WTC11 (cell line): ENCODE results near the gene UGT1A5. TPM values are rescaled to one million over a fixed set of nuclear protein-coding genes. Genes with fewer than 3 reads are reported as not detected.

Experiments used
- ATAC-seq: fragments of 200-7000 bp; cut with Tn5 transposase; 2 replicates; pipeline ENCODE4 v1.10.0; 2021; ENCODE audit warnings: mild to moderate bottlenecking, moderate library complexity
- CTCF ChIA-PET: fragments of 300-600 bp; sonication (Branson Sonifier 250); formaldehyde crosslinking; loops from one replicate; lab custom pipeline; 2021; ENCODE audit warnings: antibody characterized with exemption; lab: Charles Lee
- POLR2A ChIA-PET: fragments of 350-600 bp; sonication (Branson Sonifier 250); formaldehyde crosslinking; loops from one replicate; lab custom pipeline; 2021; ENCODE audit warnings: antibody characterized with exemption; lab: Charles Lee
- DNase-seq: peaks from one replicate; pipeline ENCODE4 v3.0.0; 2021; ENCODE audit warnings: low spot score
- H3K27ac Mint-ChIP-seq: 2 replicates; pipeline ENCODE4 v1.8.0; 2021; ENCODE audit warnings: mixed read lengths
- H3K27me3 Mint-ChIP-seq: 2 replicates; pipeline ENCODE4 v1.8.0; 2021; ENCODE audit warnings: low read depth, mild to moderate bottlenecking, moderate library complexity, mixed read lengths
- H3K36me3 Mint-ChIP-seq: 2 replicates; pipeline ENCODE4 v1.8.0; 2021; ENCODE audit warnings: mixed read lengths
- H3K4me1 Mint-ChIP-seq: 2 replicates; pipeline ENCODE4 v1.8.0; 2022; ENCODE audit warnings: mixed read lengths
- H3K4me3 Mint-ChIP-seq: 2 replicates; pipeline ENCODE4 v1.8.0; 2021; ENCODE audit warnings: mild to moderate bottlenecking, moderate library complexity, mixed read lengths
- H3K9me3 Mint-ChIP-seq: 2 replicates; pipeline ENCODE4 v1.8.0; 2021; ENCODE audit warnings: mixed read lengths
- CBFB ChIP-seq: sonication (generic); formaldehyde crosslinking; IDR thresholded peaks from 2 replicates; pipeline ENCODE4 v1.8.1; 2022; ENCODE audit warnings: mild to moderate bottlenecking, low read depth, missing genetic modification reagents
- EMX1 ChIP-seq: fragments of 250-450 bp; sonication (Bioruptor Pico); IDR thresholded peaks from 2 replicates; pipeline ENCODE4 v1.8.0; 2021; ENCODE audit warnings: mild to moderate bottlenecking
- ETV6 ChIP-seq: sonication (generic); formaldehyde crosslinking; IDR thresholded peaks from 2 replicates; pipeline ENCODE4 v1.8.1; 2022; ENCODE audit warnings: mild to moderate bottlenecking, missing genetic modification reagents
- HMGA2 ChIP-seq: fragments of 250-450 bp; sonication (Bioruptor Pico); IDR thresholded peaks from 2 replicates; pipeline ENCODE4 v1.4.0; 2021; ENCODE audit warnings: mild to moderate bottlenecking, moderate library complexity
- IRF2 ChIP-seq: sonication (generic); formaldehyde crosslinking; IDR thresholded peaks from 2 replicates; pipeline ENCODE4 v1.8.0; 2022; ENCODE audit warnings: low read depth, missing genetic modification reagents, borderline replicate concordance
- KAT7 ChIP-seq: sonication (generic); formaldehyde crosslinking; IDR thresholded peaks from 2 replicates; pipeline ENCODE4 v1.8.1; 2023; ENCODE audit warnings: missing genetic modification reagents, mild to moderate bottlenecking, borderline replicate concordance
- MLX ChIP-seq: sonication (generic); formaldehyde crosslinking; IDR thresholded peaks from 2 replicates; pipeline ENCODE4 v1.8.1; 2023; ENCODE audit warnings: mild to moderate bottlenecking, missing genetic modification reagents, moderate library complexity
- MXD4 ChIP-seq: fragments of 250-450 bp; sonication (Bioruptor Pico); IDR thresholded peaks from 2 replicates; pipeline ENCODE4 v1.8.0; 2021; ENCODE audit warnings: mild to moderate bottlenecking, moderate library complexity, borderline replicate concordance
- NFYB ChIP-seq: sonication (generic); formaldehyde crosslinking; conservative IDR thresholded peaks from 2 replicates; pipeline ENCODE4 v1.8.0; 2022; ENCODE audit warnings: low read depth, missing genetic modification reagents
- NR2C2 ChIP-seq: sonication (generic); formaldehyde crosslinking; IDR thresholded peaks from 2 replicates; pipeline ENCODE4 v1.8.0; 2022; ENCODE audit warnings: mild to moderate bottlenecking, missing genetic modification reagents
- PREB ChIP-seq: sonication (generic); formaldehyde crosslinking; IDR thresholded peaks from 2 replicates; pipeline ENCODE4 v1.8.1; 2022; ENCODE audit warnings: mild to moderate bottlenecking, missing genetic modification reagents, moderate library complexity, borderline replicate concordance
- SMAD3 ChIP-seq: sonication (generic); formaldehyde crosslinking; IDR thresholded peaks from 2 replicates; pipeline ENCODE4 v1.8.0; 2022; ENCODE audit warnings: missing genetic modification reagents, mild to moderate bottlenecking, borderline replicate concordance
- SOX15 ChIP-seq: fragments of 250-450 bp; sonication (Bioruptor Pico); IDR thresholded peaks from 2 replicates; pipeline ENCODE4 v1.9.0; 2021; ENCODE audit warnings: mild to moderate bottlenecking
- SP1 ChIP-seq: sonication (generic); formaldehyde crosslinking; conservative IDR thresholded peaks from 2 replicates; pipeline ENCODE4 v1.8.1; 2022; ENCODE audit warnings: missing genetic modification reagents
- TEAD1 ChIP-seq: sonication (generic); formaldehyde crosslinking; IDR thresholded peaks from 2 replicates; pipeline ENCODE4 v1.8.0; 2022; ENCODE audit warnings: mild to moderate bottlenecking, missing genetic modification reagents
- ZNF219 ChIP-seq: sonication (generic); formaldehyde crosslinking; IDR thresholded peaks from 2 replicates; pipeline ENCODE4 v1.8.0; 2023; ENCODE audit warnings: missing genetic modification reagents, mild to moderate bottlenecking, borderline replicate concordance
- ZNF416 ChIP-seq: fragments of 250-450 bp; sonication (Bioruptor Pico); IDR thresholded peaks from 2 replicates; pipeline ENCODE4 v1.9.0; 2021; ENCODE audit warnings: mild to moderate bottlenecking, inconsistent platforms
- ZNF423 ChIP-seq: fragments of 250-450 bp; sonication (Bioruptor Pico); IDR thresholded peaks from 2 replicates; pipeline ENCODE4 v2.1.2; 2022; ENCODE audit warnings: mild to moderate bottlenecking, moderate library complexity
- ZNF532 ChIP-seq: fragments of 250-450 bp; sonication (Bioruptor Pico); IDR thresholded peaks from 2 replicates; pipeline ENCODE4 v1.9.0; 2021; ENCODE audit warnings: mild to moderate bottlenecking, borderline replicate concordance
- total RNA-seq: library from RNA; stranded (reverse); gene quantifications from 3 replicates; pipeline ENCODE4 v1.2.3, GENCODE V29; 2021
- TF ChIP-seq, protein P1 (sequence below): fragments of 250-450 bp; sonication (Bioruptor Pico); IDR thresholded peaks from 2 replicates; pipeline ENCODE4 v1.9.0; 2021; ENCODE audit warnings: moderate library complexity, mild to moderate bottlenecking, inconsistent platforms, borderline replicate concordance
- TF ChIP-seq, protein P2 (sequence below): fragments of 250-450 bp; sonication (Bioruptor Pico); IDR thresholded peaks from 2 replicates; pipeline ENCODE4 v1.9.0; 2021; ENCODE audit warnings: mild to moderate bottlenecking
- TF ChIP-seq, protein P3 (sequence below): sonication (generic); formaldehyde crosslinking; IDR thresholded peaks from 2 replicates; pipeline ENCODE4 v1.8.1; 2023; ENCODE audit warnings: mild to moderate bottlenecking, missing genetic modification reagents
- TF ChIP-seq, protein P4 (sequence below): sonication (generic); formaldehyde crosslinking; IDR thresholded peaks from 2 replicates; pipeline ENCODE4 v1.8.0; 2022; ENCODE audit warnings: mild to moderate bottlenecking, missing genetic modification reagents
- TF ChIP-seq, protein P5 (sequence below): sonication (generic); formaldehyde crosslinking; IDR thresholded peaks from 2 replicates; pipeline ENCODE4 v1.8.1; 2022; ENCODE audit warnings: low read depth, mild to moderate bottlenecking, moderate library complexity, missing genetic modification reagents, borderline replicate concordance

Gene UGT1A5
- total RNA-seq, 1 experiment from 2014 or later, result not detected

- Mint-ChIP-seq H3K36me3 (no peaks in the 10 kb centered on the region), H3K27me3 (peaks cover 3% of the 10 kb centered on the region), H3K4me3 (no peak overlapping the region), H3K27ac (no peak overlapping the region), H3K4me1 (no peaks in the 10 kb centered on the region), H3K9me3 (peaks cover 32% of the 10 kb centered on the region)
- ATAC-seq (no peak), DNase-seq (no peak)
- POLR2A ChIA-PET, result no interaction called here
- CTCF ChIA-PET, result no interaction called here
- TF ChIP-seq PREB (CRISPR knock-in tag) (no peak), NR2C2 (no peak), ZNF423 (no peak), MXD4 (CRISPR knock-in tag) (no peak)
- TF ChIP-seq, protein P1, sequence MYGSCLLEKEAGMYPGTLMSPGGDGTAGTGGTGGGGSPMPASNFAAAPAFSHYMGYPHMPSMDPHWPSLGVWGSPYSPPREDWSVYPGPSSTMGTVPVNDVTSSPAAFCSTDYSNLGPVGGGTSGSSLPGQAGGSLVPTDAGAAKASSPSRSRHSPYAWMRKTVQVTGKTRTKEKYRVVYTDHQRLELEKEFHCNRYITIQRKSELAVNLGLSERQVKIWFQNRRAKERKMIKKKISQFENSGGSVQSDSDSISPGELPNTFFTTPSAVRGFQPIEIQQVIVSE (CRISPR knock-in tag), result no peak
- TF ChIP-seq, protein P2, sequence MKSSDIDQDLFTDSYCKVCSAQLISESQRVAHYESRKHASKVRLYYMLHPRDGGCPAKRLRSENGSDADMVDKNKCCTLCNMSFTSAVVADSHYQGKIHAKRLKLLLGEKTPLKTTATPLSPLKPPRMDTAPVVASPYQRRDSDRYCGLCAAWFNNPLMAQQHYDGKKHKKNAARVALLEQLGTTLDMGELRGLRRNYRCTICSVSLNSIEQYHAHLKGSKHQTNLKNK (CRISPR knock-in tag), result no peak
Measured at GRCh38 chr2:233663911-233664310, 48.8 kb upstream of the UGT1A5 start.

DNA sequence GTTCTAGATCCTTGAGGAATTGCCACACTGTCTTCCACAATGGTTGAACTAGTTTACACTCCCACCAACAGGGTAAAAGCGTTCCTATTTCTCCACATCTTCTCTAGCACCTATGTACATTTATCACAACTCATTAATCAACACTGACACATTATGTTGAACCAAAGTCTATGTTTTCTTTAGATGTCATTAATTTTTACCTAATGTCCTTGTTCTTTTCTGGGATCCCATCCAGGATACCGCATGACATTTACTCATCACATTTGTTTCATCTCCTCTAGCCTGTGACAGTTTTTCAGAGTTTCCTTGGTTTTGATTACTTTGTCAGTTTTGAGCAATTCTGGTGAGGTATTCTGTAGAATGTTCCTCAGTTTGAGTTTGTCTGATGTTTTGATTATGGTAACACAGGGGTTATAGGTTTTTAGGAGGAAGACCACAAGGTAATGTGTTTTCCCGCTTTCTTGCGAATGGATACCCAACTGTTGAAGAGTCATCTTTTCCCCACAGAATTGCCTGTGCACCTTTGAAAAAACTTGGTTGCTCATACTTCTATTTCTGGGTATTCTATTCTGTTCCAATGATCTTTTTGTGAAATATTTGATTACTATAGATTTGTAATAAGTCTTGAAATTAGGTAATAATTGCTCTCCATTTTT lies 44.0 kb upstream of the UGT1A5 start:
- CTCF ChIA-PET, result no interaction called here
- POLR2A ChIA-PET, result no interaction called here
- H3K27ac Mint-ChIP-seq, result no peak overlapping the region
- no peaks in the 10 kb centered on the region for H3K36me3 Mint-ChIP-seq
- no peaks in the 10 kb centered on the region; the same call in 1 of the 2 replicates for H3K27me3 Mint-ChIP-seq
- no peaks in the 10 kb centered on the region for H3K4me1 Mint-ChIP-seq
- ATAC-seq (no peak), DNase-seq (no peak)
- H3K4me3 Mint-ChIP-seq, result no peak overlapping the region
- H3K9me3 Mint-ChIP-seq, result peaks cover 28% of the 10 kb centered on the region
- no peak for TF ChIP-seq MLX (CRISPR knock-in tag)
- no peak for TF ChIP-seq SP1 (CRISPR knock-in tag)
- TF ChIP-seq EMX1 (CRISPR knock-in tag), result no peak
- TF ChIP-seq ZNF416, result no peak
- TF ChIP-seq ETV6, result no peak
- no peak for TF ChIP-seq CBFB (CRISPR knock-in tag)
- TF ChIP-seq KAT7, result no peak
- TF ChIP-seq, protein P3, sequence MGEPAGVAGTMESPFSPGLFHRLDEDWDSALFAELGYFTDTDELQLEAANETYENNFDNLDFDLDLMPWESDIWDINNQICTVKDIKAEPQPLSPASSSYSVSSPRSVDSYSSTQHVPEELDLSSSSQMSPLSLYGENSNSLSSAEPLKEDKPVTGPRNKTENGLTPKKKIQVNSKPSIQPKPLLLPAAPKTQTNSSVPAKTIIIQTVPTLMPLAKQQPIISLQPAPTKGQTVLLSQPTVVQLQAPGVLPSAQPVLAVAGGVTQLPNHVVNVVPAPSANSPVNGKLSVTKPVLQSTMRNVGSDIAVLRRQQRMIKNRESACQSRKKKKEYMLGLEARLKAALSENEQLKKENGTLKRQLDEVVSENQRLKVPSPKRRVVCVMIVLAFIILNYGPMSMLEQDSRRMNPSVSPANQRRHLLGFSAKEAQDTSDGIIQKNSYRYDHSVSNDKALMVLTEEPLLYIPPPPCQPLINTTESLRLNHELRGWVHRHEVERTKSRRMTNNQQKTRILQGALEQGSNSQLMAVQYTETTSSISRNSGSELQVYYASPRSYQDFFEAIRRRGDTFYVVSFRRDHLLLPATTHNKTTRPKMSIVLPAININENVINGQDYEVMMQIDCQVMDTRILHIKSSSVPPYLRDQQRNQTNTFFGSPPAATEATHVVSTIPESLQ (CRISPR knock-in tag), result no peak
- no peak for TF ChIP-seq NFYB (CRISPR knock-in tag)
- TF ChIP-seq ZNF219, result no peak
- no peak for TF ChIP-seq TEAD1 (CRISPR knock-in tag)
- TF ChIP-seq SMAD3 (CRISPR knock-in tag), result no peak
- TF ChIP-seq HMGA2 (CRISPR knock-in tag), result no peak
- TF ChIP-seq, protein P4, sequence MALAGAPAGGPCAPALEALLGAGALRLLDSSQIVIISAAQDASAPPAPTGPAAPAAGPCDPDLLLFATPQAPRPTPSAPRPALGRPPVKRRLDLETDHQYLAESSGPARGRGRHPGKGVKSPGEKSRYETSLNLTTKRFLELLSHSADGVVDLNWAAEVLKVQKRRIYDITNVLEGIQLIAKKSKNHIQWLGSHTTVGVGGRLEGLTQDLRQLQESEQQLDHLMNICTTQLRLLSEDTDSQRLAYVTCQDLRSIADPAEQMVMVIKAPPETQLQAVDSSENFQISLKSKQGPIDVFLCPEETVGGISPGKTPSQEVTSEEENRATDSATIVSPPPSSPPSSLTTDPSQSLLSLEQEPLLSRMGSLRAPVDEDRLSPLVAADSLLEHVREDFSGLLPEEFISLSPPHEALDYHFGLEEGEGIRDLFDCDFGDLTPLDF (CRISPR knock-in tag), result no peak
- no peak for TF ChIP-seq IRF2 (CRISPR knock-in tag)
- no peak for TF ChIP-seq SOX15 (CRISPR knock-in tag)
- TF ChIP-seq, protein P5, sequence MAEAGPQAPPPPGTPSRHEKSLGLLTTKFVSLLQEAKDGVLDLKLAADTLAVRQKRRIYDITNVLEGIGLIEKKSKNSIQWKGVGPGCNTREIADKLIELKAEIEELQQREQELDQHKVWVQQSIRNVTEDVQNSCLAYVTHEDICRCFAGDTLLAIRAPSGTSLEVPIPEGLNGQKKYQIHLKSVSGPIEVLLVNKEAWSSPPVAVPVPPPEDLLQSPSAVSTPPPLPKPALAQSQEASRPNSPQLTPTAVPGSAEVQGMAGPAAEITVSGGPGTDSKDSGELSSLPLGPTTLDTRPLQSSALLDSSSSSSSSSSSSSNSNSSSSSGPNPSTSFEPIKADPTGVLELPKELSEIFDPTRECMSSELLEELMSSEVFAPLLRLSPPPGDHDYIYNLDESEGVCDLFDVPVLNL, result no peak
- TF ChIP-seq ZNF532 (CRISPR knock-in tag), result no peak
